ENCODE data around the gene CEBPE. TPM values are rescaled to one million over a fixed set of nuclear protein-coding genes. Genes with fewer than 3 reads are reported as not detected.

CEBPE gene
- total RNA-seq, 4 donors from 2014 or later = not detected

DNA sequence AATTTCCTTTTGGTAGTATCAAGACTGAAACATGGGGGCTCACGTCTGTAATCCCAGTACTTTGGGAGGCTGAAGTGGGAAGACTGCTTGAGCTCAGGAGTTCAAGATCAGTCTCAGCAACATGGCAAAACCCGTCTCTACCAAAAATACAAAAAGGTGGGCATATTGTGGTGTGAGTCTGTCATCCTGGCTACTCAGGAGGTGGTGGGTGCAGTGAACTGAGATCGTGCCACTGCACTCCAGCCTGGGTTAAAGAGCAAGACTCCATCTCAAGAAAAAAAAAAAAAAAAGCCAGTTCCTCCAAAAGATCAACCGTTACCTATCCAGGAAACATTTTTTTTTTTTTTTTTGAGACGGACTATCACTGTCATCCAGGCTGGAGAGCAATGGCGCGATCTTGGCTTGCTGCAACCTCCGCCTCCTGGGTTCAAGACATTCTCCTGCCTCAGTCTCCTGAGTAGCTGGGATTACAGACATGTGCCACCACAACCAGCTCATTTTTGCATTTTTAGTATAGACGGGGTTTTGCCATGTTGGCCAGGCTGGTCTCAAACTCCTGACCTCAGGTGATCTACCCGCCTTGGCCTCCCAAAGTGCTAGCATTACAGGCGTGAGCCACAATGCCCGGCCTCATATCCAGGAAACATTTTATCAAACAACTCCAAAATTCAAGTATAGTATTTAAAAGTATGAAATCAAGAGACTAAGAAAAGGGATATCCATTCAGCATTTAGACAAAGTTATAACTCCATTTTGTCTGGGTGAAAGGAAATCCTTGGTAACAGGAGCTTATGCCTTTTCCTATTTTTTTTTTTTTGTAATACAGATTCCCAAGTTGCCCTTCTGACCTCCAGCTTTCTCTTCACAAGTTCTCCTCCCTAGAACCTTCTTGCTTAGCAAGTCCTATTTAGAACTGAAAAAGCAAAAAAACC lies 27.5 kb downstream of the CEBPE start:
- intact Hi-C loops (cut with DNase I) = no loop called here
- no peaks in the 10 kb centered on the region for H3K27me3 ChIP-seq
- no peak for DNase-seq
- no peak overlapping the region for H3K4me3 ChIP-seq (replicated peaks in 1 of 3)
- TF ChIP-seq, protein P1, sequence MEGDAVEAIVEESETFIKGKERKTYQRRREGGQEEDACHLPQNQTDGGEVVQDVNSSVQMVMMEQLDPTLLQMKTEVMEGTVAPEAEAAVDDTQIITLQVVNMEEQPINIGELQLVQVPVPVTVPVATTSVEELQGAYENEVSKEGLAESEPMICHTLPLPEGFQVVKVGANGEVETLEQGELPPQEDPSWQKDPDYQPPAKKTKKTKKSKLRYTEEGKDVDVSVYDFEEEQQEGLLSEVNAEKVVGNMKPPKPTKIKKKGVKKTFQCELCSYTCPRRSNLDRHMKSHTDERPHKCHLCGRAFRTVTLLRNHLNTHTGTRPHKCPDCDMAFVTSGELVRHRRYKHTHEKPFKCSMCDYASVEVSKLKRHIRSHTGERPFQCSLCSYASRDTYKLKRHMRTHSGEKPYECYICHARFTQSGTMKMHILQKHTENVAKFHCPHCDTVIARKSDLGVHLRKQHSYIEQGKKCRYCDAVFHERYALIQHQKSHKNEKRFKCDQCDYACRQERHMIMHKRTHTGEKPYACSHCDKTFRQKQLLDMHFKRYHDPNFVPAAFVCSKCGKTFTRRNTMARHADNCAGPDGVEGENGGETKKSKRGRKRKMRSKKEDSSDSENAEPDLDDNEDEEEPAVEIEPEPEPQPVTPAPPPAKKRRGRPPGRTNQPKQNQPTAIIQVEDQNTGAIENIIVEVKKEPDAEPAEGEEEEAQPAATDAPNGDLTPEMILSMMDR (IDR thresholded peaks at IDR 0.05) = no peak
- TF ChIP-seq POLR2A (IDR thresholded peaks at IDR 0.05) = no peak
- H3K9me3 ChIP-seq = no peaks in the 10 kb centered on the region
- peaks cover 34 to 40% of the 10 kb centered on the region in 2 donors for H3K4me1 ChIP-seq
- 86% methylated on average over 12 of the region's 12 CpGs for WGBS, 2 donors
- peak overlapping the region in 2 of 3 donors; percentile 57 to 67 for H3K27ac ChIP-seq
- H3K36me3 ChIP-seq = peaks cover 28 to 39% of the 10 kb centered on the region in 2 donors

DNA sequence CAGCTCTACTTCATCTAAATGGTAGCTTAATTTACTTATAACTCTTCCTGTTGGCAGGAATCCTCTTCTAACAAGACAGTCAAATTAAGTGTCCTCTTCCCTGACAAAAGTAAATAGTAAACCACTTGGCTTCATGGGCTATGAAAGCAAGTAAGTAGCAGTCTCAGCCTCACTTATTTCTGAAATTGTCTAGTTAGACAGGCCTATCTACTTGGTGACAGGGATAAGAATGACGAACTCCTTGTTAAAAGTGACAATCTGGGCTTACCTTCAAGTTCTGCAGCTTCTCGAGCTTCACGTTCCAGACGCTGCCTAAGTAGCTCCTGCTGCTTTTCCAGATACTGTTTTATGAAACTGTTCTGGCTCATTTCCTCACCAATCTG lies 28.8 kb downstream of the CEBPE start:
- Histone ChIP-seq H3K27me3 (no peaks in the 10 kb centered on the region), H3K36me3 (peaks cover 40 to 42% of the 10 kb centered on the region in 2 donors), H3K4me1 (peaks cover 32 to 39% of the 10 kb centered on the region in 2 donors), H3K27ac (peak overlapping the region; percentile 28 to 67 (median 57)), H3K9me3 (no peaks in the 10 kb centered on the region), H3K4me3 (replicated peaks in 1 of 3) (no peak overlapping the region)
- DNase-seq = peak in 1 of 2 donors; percentile 39
- TF ChIP-seq, protein P1 (IDR thresholded peaks at IDR 0.05) = no peak
- TF ChIP-seq POLR2A (IDR thresholded peaks at IDR 0.05) = no peak
- intact Hi-C loops (cut with DNase I) = no loop called here
- 30 to 36% methylated on average over 4 of the region's 4 CpGs for WGBS, 2 donors

DNA sequence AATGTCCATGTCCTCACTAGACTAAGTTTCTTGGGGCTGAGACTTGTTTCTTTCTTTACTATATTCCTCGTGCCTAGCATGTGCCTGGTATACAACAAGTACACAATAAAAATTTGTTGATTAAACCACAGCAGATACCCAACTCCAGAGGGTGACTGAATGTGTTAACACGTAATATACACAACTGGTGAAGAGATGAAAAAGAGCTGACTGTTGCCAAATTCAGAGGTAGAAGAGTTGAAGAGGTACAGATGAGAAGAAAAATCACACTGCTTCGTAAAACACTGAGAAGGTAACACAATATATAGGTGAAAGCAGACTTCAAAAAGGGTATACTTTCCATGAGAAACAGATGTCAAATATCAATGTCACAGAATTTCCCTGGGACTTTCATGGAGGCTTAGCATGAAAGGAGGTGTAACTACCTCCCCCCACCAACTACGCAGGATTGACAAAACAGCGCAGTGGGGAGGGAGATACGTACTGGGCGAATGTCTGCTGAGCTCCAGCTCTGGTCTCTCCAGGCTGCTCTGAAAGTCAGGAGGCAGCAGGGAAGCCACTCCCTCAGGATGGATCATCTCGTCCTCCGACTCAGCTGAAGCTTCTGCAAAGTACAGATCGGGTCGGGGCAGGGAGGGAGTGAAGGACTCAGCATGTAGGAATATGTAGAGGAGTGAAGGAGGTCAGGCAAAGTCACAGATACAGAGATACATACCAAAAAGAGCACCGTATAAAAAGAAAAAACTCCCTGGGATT lies 29.4 kb downstream of the CEBPE start:
- DNase-seq = no peak
- H3K4me1 ChIP-seq = peaks cover 32 to 39% of the 10 kb centered on the region in 2 donors
- H3K36me3 ChIP-seq = peaks cover 46% of the 10 kb centered on the region in 2 donors
- no peaks in the 10 kb centered on the region for H3K27me3 ChIP-seq
- no peak overlapping the region for H3K4me3 ChIP-seq (replicated peaks in 1 of 3)
- peak overlapping the region; percentile 28 to 67 (median 57) for H3K27ac ChIP-seq
- H3K9me3 ChIP-seq = no peaks in the 10 kb centered on the region
- intact Hi-C loops (cut with DNase I) = no loop called here
- TF ChIP-seq POLR2A (IDR thresholded peaks at IDR 0.05) = no peak
- TF ChIP-seq, protein P1 (IDR thresholded peaks at IDR 0.05) = no peak
- 84 to 85% methylated on average over 12 of the region's 12 CpGs for WGBS, 2 donors

DNA sequence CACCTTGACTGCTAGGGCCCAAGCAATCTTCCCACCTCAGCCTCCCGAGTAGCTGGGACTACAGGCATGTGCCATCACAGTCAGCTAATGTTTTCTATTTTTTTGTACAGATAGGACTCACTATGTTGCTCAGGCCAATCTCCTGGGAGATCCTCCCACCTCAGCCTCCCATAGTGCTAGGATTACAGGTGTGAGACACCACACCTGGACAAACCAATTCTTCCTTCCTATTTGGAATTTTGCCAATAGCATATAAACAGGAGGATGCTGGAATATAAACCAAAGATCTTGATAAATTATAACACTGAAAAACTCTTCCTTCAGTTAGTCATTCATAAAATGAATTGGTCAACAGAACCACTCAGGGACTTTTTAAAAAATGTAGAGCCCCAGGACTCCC lies 32.5 kb downstream of the CEBPE start:
- intact Hi-C loops (cut with DNase I) = no loop called here
- peaks cover 10 to 19% of the 10 kb centered on the region in 2 donors for H3K4me1 ChIP-seq
- no peak overlapping the region for H3K4me3 ChIP-seq (replicated peaks in 1 of 3)
- H3K36me3 ChIP-seq = peaks cover 38 to 60% of the 10 kb centered on the region in 2 donors
- H3K27ac ChIP-seq = no peak overlapping the region
- no peak for DNase-seq
- TF ChIP-seq, protein P1 (IDR thresholded peaks at IDR 0.05) = no peak
- no peak for TF ChIP-seq POLR2A (IDR thresholded peaks at IDR 0.05)
- 85 to 100% methylated on average over 1 of the region's 1 CpG for WGBS, 2 donors
- H3K27me3 ChIP-seq = no peaks in the 10 kb centered on the region
- H3K9me3 ChIP-seq = no peaks in the 10 kb centered on the region
